ENCODE results near the gene FAAH2. TPM values are rescaled to one million over a fixed set of nuclear protein-coding genes. Genes with fewer than 3 reads are reported as not detected.

Gene FAAH2
- total RNA-seq, 1 donor from 2014 or later: 3.1 TPM

DNA sequence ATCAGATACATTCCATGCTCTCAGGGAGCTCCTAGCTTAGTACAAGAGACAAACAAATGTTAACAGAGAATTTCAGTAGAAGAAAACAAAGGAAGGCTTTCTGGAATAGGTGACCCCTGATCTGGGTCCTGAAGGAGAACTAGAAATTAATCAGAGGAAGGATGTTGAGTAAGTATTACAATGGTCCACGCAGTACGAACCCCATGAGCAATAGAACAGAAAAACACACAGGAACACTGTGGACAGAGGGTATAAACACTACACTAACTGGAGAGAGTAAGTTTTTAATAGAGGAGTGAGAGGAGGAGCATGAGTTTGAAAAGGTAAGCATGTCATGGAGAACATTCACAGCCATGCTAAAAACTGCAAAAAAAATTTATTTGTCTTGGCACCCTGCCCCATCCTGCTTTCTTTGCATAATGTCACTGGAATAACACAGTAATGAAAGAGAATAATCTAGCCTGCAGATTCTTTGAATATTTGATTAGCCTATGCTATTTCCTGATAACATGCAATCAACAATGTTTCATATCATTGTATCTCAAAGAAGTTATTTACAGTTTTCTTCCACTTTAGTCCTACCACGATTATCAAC lies 165.0 kb downstream of the FAAH2 start:
- TF ChIP-seq CTCF (IDR thresholded peaks at IDR 0.05): no peak
- POLR2A ChIA-PET: no interaction called here
- no peak for ATAC-seq (ENCODE audit: low read depth)

GRCh38 chrX:57453901-57454300 lies 167.4 kb downstream of the FAAH2 start:
- Mint-ChIP-seq H3K27me3 (no peaks in the 10 kb centered on the region), H3K4me3 (no peak overlapping the region), H3K9me3 (no peaks in the 10 kb centered on the region), H3K36me3 (ENCODE audit: low read depth) (no peaks in the 10 kb centered on the region), H3K27ac (no peak overlapping the region), H3K4me1 (no peaks in the 10 kb centered on the region)
- no peak for TF ChIP-seq CTCF (IDR thresholded peaks at IDR 0.05)
- ChIA-PET CTCF (interaction anchor here (1.2 kb wide), 1 partner anchor 727 kb away, joined by 3 read pairs; no protein-coding TSS in a partner anchor), POLR2A (no interaction called here)
- intact Hi-C loops (cut with micrococcal nuclease): loop anchor here (2.0 to 10.0 kb wide), 3 partner anchors 61 to 475 kb away; no protein-coding TSS in a partner anchor
- no peak for ATAC-seq (ENCODE audit: low read depth)
- DNase-seq: no peak

More for the DNA sequence above, 165.0 kb downstream of the FAAH2 start:
- H3K27me3 Mint-ChIP-seq: no peaks in the 10 kb centered on the region
- H3K4me1 Mint-ChIP-seq: no peaks in the 10 kb centered on the region
- no peak for DNase-seq
- intact Hi-C loops (cut with micrococcal nuclease): loop anchor here (2.0 to 10.0 kb wide), 2 partner anchors 63 to 169 kb away; no protein-coding TSS in a partner anchor
- CTCF ChIA-PET: no interaction called here
- no peak overlapping the region for H3K4me3 Mint-ChIP-seq
- H3K36me3 Mint-ChIP-seq (ENCODE audit: low read depth): no peaks in the 10 kb centered on the region
- H3K27ac Mint-ChIP-seq: no peak overlapping the region
- H3K9me3 Mint-ChIP-seq: no peaks in the 10 kb centered on the region

DNA sequence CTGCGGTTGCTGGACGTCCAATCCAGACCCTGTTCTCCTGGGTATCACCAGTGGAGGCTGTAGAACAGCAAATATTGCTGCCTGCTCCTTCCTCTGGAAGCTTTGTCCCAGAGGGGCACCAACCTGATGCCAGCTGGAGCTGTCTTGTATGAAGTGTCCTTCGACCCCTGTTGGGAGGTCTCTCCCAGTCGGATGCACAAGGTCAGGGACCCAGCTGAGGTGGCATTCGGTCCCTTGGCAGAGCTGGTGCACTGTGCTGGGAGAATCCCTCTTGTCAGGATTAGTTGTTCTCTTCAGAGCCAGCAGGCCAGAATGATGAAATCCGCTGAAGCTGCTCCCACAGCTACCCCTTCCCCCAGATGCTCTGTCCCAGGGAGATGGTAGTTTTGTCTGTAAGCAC lies 195.0 kb downstream of the FAAH2 start:
- ChIA-PET POLR2A (no interaction called here), CTCF (no interaction called here)
- Mint-ChIP-seq H3K27ac (no peak overlapping the region), H3K27me3 (no peaks in the 10 kb centered on the region), H3K36me3 (ENCODE audit: low read depth) (no peaks in the 10 kb centered on the region), H3K4me3 (no peak overlapping the region), H3K9me3 (no peaks in the 10 kb centered on the region), H3K4me1 (no peaks in the 10 kb centered on the region)
- ATAC-seq (ENCODE audit: low read depth) (no peak), DNase-seq (no peak)
- no peak for TF ChIP-seq CTCF (IDR thresholded peaks at IDR 0.05)
- intact Hi-C loops (cut with micrococcal nuclease): no loop called here

DNA sequence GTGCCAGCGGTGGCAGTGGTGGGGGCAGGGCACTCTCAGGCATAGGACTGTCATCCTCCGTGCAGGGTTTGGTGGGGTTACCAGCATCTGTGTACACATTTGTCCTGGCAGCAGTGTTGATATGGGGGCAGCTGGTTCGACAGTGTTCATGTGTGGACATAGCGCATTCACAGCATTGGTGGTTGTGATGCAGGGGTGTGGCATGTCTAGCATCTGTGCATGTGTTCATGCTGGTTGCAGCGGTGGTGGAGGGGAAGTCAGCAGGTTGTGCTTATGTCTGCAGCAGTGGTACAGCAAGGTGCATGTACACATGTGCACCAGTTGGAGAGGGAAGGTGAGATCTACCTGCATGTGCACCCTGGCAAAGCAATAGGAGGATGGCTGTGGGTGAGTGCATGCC lies 230.0 kb downstream of the FAAH2 start:
- ATAC-seq (ENCODE audit: low read depth) (no peak), DNase-seq (no peak)
- POLR2A ChIA-PET: no interaction called here
- intact Hi-C loops (cut with micrococcal nuclease): loop anchor here (10.0 kb wide), 1 partner anchor 62 kb away; no protein-coding TSS in a partner anchor
- Mint-ChIP-seq H3K27ac (no peak overlapping the region), H3K27me3 (no peaks in the 10 kb centered on the region), H3K36me3 (ENCODE audit: low read depth) (no peaks in the 10 kb centered on the region), H3K4me3 (no peak overlapping the region), H3K9me3 (no peaks in the 10 kb centered on the region), H3K4me1 (no peaks in the 10 kb centered on the region)
- TF ChIP-seq CTCF (IDR thresholded peaks at IDR 0.05): no peak
- CTCF ChIA-PET: no interaction called here

- CTCF ChIA-PET: no interaction called here
- POLR2A ChIA-PET: no interaction called here
- no peak overlapping the region for H3K4me3 Mint-ChIP-seq
- TF ChIP-seq CTCF (IDR thresholded peaks at IDR 0.05): no peak
- no peaks in the 10 kb centered on the region for H3K27me3 Mint-ChIP-seq
- ATAC-seq (ENCODE audit: low read depth) (no peak), DNase-seq (no peak)
- H3K36me3 Mint-ChIP-seq (ENCODE audit: low read depth): no peaks in the 10 kb centered on the region
- no peaks in the 10 kb centered on the region for H3K9me3 Mint-ChIP-seq
- H3K27ac Mint-ChIP-seq: no peak overlapping the region
- intact Hi-C loops (cut with micrococcal nuclease): loop anchor here (10.0 kb wide), 1 partner anchor 65 kb away; no protein-coding TSS in a partner anchor
- H3K4me1 Mint-ChIP-seq: no peaks in the 10 kb centered on the region
Observed at GRCh38 chrX:57519578-57520118, 233.1 kb downstream of the FAAH2 start.
